ENCODE results near the gene TCIRG1.

- TF ChIP-seq POLR2A (IDR thresholded peaks at IDR 0.05; ENCODE audit: low read depth, low read length) (no peak), POLR2AphosphoS5 (IDR thresholded peaks at IDR 0.05; ENCODE audit: low read depth, low read length) (no peak), POU2F2 (IDR thresholded peaks at IDR 0.05; ENCODE audit: low read depth, low read length) (no peak), TAF1 (IDR thresholded peaks at IDR 0.05; ENCODE audit: low read depth, low read length) (no peak), SPI1 (IDR thresholded peaks at IDR 0.05; ENCODE audit: low read depth, low read length) (no peak), PAX5 (IDR thresholded peaks at IDR 0.05; ENCODE audit: insufficient read depth, low read length, severe bottlenecking) (no peak)
Observed at GRCh38 chr11:68053117-68053516, 14.3 kb downstream of the TCIRG1 start.

Measured in GM12891 (cell line).